HG03039 (cell line): ENCODE measurements around the gene HOXC10.

Experiments
- ATAC-seq: cut with Tn5 transposase; IDR thresholded peaks from one replicate; pipeline ENCODE4 v1.9.1; 2021; ENCODE audit warnings: mild to moderate bottlenecking, moderate library complexity; ENCODE audit not compliant: unreplicated experiment

Gene HOXC10

GRCh38 chr12:54000116-54001114 is 15.5 kb downstream of the HOXC10 start, which contains the start of gene HOXC9:
Gene HOXC9 (plus strand): TSS chr12:54000161. CDS start chr12:54000189, 28 bp downstream.
- no peak for ATAC-seq

- ATAC-seq: no peak
These were observed 16.6 kb downstream of the HOXC10 start for GRCh38 chr12:54001283-54002187.

- ATAC-seq: no peak
These were observed 17.4 kb downstream of the HOXC10 start for GRCh38 chr12:54002278-54002914.

DNA sequence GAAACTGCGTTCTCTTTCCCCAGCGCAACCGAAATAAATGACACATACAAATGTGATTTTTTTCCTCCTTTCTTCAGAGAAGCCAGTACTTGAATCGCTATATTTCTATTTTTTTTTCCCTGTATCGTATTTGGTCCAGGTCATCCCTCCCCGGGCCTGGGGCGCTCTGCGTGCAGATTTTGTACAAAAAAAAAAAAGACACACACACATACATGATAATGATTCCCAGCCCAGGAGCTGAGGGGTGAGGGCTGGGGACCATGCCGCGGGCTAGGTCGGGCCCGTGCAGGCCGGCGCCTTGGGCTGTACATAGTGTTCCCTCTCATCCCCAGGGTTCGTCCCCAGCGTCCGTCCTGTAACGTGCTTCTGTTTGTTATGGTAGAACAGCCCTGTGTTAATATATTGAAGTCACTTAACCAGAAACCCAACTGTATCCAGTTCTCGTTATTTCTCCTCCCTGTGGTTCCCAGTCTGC is 18.0 kb downstream of the HOXC10 start:
- no peak for ATAC-seq

DNA sequence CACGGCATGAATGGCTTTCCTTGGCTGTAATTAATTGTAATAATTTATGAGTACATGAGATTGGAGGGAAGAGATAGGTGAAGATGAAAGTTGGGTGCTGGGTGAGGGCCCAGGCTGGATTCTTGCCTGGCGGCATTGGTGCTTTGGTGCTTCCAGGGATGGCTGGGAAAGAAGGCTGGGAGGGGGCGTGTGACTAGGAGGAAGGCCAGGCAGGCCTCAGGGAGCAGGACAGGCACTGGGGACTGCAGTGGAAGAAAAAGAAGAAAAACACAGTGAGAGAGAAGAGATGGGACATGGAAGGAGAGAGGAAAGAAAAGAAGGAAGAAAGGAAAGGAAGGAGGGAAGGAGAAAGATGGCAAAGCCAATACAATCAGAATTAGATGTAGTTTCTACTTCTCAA is 18.7 kb downstream of the HOXC10 start:
- no peak for ATAC-seq

DNA sequence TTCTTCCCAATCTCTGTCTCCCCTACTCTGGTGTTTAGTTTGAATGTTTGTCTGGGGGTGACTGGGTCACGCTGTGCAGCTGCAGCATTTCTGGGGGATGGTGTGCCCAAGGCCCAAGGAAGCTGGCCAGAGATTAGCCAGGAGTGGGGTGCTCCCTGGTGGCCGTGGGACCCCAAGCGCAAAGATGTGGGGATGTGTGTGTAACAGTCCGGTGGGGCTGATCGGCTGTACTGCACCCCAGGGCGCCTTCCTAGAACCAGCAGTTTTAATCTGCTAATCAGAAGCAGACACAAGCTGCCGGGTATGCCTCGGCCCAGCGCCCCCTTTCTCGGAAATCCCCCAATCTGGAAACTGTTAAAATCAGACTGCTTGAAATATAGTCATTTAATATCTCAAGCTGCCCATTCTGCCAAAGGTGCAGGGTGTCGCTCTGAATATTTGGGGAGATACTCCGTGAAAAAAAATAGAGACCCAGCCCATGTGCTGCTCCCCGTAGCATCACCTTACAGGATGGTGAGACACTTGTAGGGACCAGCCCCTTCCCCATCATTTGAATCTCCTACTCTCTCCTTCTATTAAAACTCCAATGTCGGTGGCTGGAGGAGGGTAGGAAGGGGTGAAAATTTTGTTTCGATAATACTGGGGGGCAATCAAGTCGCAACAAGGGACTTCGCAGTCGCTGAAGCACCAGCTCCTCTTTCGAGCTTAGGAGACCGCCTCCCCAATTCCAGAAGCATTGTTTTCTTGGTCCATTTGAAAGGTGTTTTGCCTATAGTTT is 19.3 kb downstream of the HOXC10 start:
- ATAC-seq: no peak

DNA sequence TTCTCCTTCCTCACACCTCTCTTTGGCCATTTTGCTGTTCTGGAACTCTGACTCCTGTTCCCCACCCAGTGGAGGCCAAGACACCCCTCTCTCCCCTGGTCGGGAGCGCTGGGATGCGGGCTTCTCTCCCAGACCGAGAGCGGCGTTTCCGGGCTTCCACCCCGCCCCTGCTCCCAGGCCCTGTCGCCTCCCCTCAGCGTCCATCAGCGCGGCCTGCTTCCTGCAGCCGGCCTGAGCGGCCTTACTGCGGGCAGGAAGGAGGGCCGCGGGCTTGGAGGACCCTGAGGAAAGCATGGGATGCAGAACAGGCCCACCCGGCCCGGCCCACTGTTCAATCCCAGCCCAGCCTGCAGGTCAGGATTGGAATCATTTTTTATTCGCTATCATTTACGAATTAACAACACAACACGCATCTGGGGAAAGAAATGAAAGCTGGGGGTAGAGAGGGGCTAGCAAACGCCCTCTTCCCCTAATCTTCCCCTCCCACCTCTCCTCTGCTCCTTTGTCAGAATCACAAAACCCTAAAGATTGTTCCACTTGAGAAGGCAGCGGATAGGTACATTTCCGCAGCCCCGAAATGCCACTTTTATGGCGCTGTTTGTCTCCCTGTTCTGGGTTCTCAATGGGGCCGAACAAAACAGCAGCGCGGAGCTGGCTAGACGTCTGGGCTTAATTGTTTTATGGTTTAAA is 20.0 kb downstream of the HOXC10 start:
- ATAC-seq: no peak

- no peak for ATAC-seq
These were observed 20.5 kb downstream of the HOXC10 start for GRCh38 chr12:54005531-54005852.

- no peak for ATAC-seq
These were observed 21.1 kb downstream of the HOXC10 start for GRCh38 chr12:54005853-54006558.

DNA sequence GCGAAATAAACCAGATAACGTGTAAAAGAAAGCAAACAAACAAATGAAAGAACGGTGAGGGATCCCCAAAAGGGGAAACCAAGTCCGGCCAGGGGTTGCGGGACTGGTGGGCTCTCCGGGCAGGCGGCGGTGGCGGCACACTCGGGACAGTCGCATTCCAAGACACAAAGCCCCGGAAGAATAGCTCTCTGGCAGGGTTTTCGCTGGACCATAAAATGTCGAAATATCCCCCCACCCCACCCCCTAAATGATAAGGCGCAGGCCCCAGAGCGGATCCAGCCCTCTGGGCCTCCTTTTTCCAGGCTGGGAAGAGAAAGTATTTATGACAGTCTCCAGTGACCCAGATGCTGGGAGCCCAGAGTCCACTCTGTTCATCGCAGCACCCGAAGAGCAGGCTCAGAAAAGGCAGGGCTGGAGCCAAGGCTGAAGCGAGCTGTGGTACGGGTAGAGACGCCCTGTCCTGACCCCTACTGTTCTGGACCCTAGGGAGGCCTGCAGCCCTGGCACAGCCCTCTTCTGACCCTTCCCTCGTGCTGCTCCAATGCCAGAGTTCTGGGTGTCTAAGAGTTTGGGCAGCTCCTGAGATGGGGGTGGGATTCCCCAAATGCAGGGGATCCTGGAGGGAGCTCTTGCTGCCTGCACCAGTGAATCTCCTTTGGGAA is 21.7 kb downstream of the HOXC10 start:
- no peak for ATAC-seq

- no peak for ATAC-seq
These were observed 22.8 kb downstream of the HOXC10 start for GRCh38 chr12:54007538-54008259.

GRCh38 chr12:54008260-54008552 is 23.3 kb downstream of the HOXC10 start:
- no peak for ATAC-seq

DNA sequence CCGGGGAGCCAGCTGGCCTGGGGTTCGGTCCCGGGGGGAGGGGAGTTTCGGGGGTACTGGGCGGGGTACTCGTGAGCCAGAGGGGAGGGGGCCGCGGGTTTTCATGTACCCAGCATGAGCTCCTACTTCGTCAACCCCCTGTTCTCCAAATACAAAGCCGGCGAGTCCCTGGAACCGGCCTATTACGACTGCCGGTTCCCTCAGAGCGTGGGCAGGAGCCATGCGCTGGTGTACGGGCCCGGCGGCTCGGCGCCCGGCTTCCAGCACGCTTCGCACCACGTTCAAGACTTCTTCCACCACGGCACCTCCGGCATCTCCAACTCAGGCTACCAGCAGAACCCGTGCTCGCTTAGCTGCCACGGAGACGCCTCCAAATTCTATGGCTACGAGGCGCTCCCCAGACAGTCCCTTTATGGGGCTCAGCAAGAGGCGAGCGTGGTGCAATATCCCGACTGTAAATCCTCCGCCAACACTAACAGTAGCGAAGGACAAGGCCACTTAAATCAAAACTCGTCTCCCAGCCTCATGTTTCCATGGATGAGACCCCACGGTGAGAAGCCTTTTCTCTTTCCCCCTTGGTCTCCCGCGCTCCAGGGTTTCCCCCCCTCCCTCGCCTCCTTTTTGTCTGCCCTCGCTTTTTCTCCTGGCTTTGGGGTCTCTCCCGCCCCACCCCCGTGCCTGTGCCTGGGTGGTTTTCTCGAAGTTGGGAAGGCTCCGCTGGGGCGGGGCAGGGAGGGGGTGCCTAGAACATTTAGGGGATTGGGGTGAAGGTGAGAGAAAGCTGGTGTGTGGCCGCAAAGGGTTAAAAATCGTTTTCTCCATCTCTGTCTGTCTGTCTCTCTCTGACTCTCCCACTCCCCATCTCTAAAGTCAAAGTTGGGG is 24.5 kb downstream of the HOXC10 start:
- no peak for ATAC-seq

DNA sequence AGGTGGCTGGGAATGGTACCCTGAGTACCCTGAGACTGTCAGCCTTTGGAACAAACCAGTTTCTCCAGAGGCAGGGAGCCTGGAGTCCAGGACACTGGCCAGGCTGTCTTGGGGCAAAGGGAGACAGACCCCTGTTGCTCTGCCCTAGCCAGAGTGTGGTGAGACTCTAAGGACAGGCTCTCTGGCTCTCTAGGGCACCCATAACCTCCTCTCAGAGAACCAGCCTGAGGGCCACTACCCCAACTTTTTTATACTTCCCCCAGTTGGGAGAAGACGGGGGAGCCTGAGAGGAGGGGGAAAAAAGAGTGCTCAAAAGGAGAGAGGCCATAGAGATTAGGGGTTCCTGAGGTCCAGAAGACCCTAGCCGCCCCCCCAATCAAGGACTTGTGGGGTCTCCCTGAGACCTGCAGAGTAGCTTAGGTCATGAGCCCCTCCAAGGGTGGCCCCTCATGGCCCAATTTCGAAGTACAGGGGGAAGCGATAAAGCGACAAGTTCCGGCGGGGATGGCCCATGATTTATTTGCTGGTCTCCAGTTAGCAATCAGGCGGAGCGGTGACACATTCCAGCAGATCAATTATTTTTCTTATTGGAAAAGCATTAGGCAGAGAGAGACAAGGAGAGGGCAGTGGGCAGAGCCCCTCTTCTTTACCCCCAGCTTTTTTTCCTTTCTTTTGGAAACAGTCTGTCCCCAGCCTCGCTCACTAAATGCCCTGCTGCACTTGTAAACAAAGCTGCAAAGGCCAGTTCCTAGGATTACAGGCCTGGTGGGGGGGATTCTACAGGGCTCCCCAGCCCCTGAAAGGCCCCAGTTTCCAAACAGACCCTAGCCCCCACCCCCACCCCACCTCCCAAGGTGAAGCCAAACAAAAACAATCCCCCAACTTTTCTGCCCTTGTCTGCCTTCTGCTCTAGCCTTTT is 25.4 kb downstream of the HOXC10 start:
- no peak for ATAC-seq

DNA sequence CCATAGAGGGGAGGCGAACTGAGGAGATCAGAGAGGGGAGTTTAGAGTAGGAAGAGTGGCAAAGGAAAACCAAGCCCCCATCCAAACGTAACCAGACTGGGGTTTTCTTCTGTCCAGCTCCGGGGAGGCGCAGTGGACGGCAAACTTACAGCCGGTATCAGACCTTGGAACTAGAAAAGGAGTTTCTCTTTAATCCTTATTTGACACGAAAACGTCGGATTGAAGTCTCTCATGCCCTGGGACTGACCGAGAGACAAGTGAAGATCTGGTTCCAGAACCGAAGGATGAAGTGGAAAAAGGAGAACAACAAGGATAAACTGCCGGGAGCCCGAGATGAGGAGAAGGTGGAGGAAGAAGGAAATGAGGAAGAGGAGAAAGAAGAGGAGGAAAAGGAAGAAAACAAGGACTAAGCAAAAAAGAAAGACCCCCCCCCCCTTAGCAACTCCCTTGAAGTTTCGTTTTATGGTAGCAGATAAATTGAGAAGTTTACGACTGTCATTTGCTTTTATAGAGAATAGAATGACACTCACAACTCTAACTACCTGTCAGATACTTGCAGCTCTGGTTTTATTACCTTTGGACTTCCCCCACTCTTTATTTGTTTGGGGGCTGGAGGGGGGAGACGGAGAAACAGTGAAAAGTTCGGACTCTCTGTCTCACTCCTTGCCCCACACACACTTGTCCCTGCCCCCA is 26.2 kb downstream of the HOXC10 start:
- no peak for ATAC-seq
